ENCODE data around the gene MTO1. TPM values are rescaled to one million over a fixed set of nuclear protein-coding genes. Genes with fewer than 3 reads are reported as not detected.
"Not testable (repeated sequence)": the region's sequence is repeated elsewhere in the genome, so short reads cannot be mapped to it uniquely, and the experiment has no call there.

The MTO1 gene
- total RNA-seq, 3 donors from 2014 or later, result 17.4 to 40.8 (median 34.4) TPM

DNA sequence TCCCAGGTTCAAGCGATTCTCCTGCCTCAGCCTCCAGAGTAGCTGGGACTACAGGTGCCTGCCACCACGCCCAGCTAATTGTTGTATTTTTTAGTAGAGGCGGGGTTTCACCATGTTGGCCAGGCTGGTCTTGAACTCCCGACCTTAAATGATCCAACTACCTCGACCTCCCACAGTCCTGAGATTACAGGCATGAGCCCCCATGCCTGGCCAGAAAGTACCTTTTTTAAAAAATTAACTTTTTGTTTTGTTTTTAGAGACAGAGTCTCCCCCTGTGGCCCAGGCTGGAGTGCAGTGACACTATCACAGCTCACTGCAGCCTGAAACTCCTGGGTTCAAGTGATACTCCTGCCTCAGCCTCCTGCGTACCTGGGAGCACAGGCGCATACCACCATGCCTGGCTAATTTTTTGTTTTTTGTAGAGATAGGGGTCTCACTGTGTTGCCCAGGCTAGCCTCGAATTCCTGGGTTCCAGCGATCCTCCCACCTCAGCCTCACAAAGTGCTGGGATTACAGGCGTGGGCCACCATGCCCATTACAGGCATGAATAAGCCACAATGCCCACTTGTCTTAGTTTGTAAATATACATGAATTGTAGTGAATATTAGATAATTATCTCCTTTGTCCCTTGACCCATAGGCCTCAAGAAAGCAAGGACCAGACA lies 76.7 kb downstream of the MTO1 start:
- no peaks in the 10 kb centered on the region for H3K9me3 ChIP-seq
- no peaks in the 10 kb centered on the region for H3K4me1 ChIP-seq
- H3K4me3 ChIP-seq, result no peak overlapping the region
- H3K27me3 ChIP-seq, result no peaks in the 10 kb centered on the region
- intact Hi-C loops (cut with DNase I; ENCODE audit: low total_unique reads), result no loop called here
- no peak for DNase-seq (ENCODE audit: low spot score in 2 of 2)
- no peak overlapping the region for H3K27ac ChIP-seq
- TF ChIP-seq POLR2AphosphoS5 (IDR thresholded peaks at IDR 0.05) (no peak), POLR2A (IDR thresholded peaks at IDR 0.05) (no peak), CTCF (IDR thresholded peaks at IDR 0.05) (no peak)
- no peaks in the 10 kb centered on the region for H3K36me3 ChIP-seq

DNA sequence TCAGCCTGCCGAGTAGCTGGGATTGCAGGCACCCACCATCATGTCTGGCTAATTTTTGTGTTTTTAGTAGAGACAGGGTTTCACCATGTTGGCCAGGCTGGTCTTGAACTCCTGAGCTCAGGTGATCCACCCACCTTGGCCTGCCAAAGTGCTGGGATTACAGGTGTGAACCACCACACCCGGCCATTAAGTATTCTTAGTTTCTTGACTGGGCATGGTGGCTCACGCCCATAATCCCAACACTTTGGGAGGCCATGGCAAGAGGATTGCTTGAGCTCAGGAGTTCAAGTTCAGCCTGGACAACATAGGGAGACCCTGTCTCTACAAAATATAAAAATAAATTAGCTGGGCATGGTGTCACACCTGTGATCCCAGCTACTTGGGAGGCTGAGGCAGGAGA lies 80.9 kb downstream of the MTO1 start:
- H3K36me3 ChIP-seq; DNase-seq (ENCODE audit: low spot score in 2 of 2); H3K27me3 ChIP-seq; H3K4me3 ChIP-seq; H3K27ac ChIP-seq; H3K4me1 ChIP-seq; H3K9me3 ChIP-seq; intact Hi-C loops (cut with DNase I; ENCODE audit: low total_unique reads): not testable (repeated sequence)

DNA sequence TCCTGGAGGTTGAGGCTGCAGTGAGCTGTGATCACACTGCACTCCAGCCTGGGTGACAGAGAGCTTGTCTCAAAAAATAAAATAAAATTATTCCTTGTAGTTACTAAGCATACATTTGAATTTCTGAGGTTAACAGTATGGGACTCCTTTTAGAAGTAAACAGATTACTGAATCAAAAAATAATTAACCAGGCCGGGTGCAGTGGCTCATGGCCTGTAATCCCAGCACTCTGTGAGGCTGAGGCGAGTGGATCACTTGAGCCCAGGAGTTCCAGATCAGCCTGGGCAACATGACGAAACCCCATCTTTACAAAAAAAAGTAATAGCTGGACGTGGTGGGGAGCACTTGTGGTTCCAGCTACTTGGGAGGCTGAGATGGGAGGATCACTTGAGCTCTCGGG lies 81.4 kb downstream of the MTO1 start:
- no peaks in the 10 kb centered on the region for H3K27me3 ChIP-seq
- H3K27ac ChIP-seq, result no peak overlapping the region
- intact Hi-C loops (cut with DNase I; ENCODE audit: low total_unique reads), result no loop called here
- H3K36me3 ChIP-seq, result no peaks in the 10 kb centered on the region
- no peak for DNase-seq (ENCODE audit: low spot score in 2 of 2)
- TF ChIP-seq POLR2AphosphoS5 (IDR thresholded peaks at IDR 0.05) (no peak), POLR2A (IDR thresholded peaks at IDR 0.05) (no peak), CTCF (IDR thresholded peaks at IDR 0.05) (no peak)
- H3K4me3 ChIP-seq, result no peak overlapping the region
- H3K9me3 ChIP-seq, result no peaks in the 10 kb centered on the region
- H3K4me1 ChIP-seq, result no peaks in the 10 kb centered on the region

GRCh38 chr6:73547036-73547435 lies 85.5 kb downstream of the MTO1 start:
- Histone ChIP-seq H3K4me3 (no peak overlapping the region), H3K9me3 (no peaks in the 10 kb centered on the region), H3K27me3 (no peaks in the 10 kb centered on the region), H3K27ac (no peak overlapping the region), H3K36me3 (no peaks in the 10 kb centered on the region), H3K4me1 (no peaks in the 10 kb centered on the region)
- TF ChIP-seq CTCF (IDR thresholded peaks at IDR 0.05) (no peak), POLR2A (IDR thresholded peaks at IDR 0.05) (no peak), POLR2AphosphoS5 (IDR thresholded peaks at IDR 0.05) (no peak)
- DNase-seq (ENCODE audit: low spot score in 2 of 2), result no peak
- intact Hi-C loops (cut with DNase I; ENCODE audit: low total_unique reads), result no loop called here

DNA sequence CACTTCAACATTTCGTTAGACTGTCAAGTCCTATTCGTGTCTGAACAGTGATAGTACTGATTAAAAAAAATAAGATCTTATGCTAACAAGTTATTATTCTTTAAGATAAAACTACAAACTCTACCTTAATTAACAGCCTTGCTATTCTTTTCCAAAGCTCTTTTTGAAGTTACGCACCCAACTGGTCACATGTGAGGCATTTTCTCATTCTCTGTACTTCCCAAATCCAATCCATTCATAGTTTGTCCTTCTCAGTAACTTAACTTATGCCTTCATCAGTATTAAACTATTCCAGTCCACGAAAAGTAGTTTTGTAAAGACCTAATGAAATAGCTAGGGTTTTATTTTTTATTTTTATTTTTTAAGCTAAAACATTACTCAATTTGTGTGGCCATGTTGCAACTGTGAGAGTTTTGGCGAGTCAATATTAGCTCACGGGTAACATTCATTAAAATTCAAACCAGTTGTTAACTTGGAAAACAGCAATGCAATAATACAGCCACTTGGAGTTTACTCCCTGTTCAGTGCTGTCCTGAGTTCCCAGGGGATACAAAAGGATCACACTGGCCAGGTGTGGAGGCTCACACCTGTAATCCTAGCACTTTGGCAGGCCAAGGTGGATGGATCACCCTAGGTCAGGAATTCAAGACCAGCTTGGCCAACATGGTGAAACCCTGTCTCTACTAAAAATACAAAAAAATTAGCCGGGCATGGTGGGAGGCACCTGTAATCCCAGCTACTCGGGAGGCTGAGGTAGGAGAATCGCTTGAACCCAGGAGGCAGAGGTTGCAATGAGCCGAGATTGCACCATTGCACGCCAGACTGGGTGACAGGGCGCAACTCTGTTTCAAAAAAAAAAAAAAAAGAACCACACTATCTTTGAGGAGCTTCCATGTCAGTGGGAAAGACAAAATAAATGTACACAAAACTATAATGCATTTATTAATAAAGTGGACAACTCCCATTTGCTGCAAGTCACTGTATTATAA lies 87.2 kb downstream of the MTO1 start:
- Histone ChIP-seq H3K4me3 (no peak overlapping the region), H3K36me3 (no peaks in the 10 kb centered on the region), H3K9me3 (no peaks in the 10 kb centered on the region), H3K4me1 (no peaks in the 10 kb centered on the region), H3K27ac (no peak overlapping the region), H3K27me3 (no peaks in the 10 kb centered on the region)
- TF ChIP-seq POLR2A (IDR thresholded peaks at IDR 0.05) (no peak), POLR2AphosphoS5 (IDR thresholded peaks at IDR 0.05) (no peak), CTCF (IDR thresholded peaks at IDR 0.05) (no peak)
- intact Hi-C loops (cut with DNase I; ENCODE audit: low total_unique reads), result no loop called here
- DNase-seq (ENCODE audit: low spot score in 2 of 2), result no peak

DNA sequence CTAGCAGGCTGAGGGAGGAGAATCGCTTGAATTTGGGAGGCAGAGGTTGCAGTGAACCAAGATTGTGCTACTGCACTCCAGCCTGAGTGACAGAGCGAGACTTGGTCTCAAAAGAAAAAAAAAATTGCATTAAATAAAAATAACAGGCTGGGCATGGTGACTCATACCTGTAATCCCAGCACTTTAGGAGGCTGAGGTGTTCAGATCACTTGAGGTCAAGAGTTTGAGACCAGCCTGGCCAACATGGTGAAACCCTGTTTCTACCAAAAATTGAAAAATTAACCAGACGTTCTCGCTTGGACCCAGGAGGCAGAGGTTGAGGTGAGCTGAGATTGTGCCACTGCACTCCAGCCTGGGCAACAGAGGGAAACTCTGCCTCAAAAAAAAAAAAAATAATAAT lies 89.6 kb downstream of the MTO1 start:
- H3K4me1 ChIP-seq; H3K27me3 ChIP-seq; H3K27ac ChIP-seq; intact Hi-C loops (cut with DNase I; ENCODE audit: low total_unique reads); H3K9me3 ChIP-seq; H3K36me3 ChIP-seq; H3K4me3 ChIP-seq; DNase-seq (ENCODE audit: low spot score in 2 of 2): not testable (repeated sequence)

- intact Hi-C loops (cut with DNase I; ENCODE audit: low total_unique reads), result not testable (repeated sequence)
Measured at GRCh38 chr6:73555380-73555949, 93.9 kb downstream of the MTO1 start.

More at GRCh38 chr6:73555380-73555949, 93.9 kb downstream of the MTO1 start:
- H3K36me3 ChIP-seq; H3K4me3 ChIP-seq; H3K9me3 ChIP-seq; DNase-seq (ENCODE audit: low spot score in 2 of 2); H3K4me1 ChIP-seq; H3K27ac ChIP-seq; H3K27me3 ChIP-seq: not testable (repeated sequence)
